Upper lobe of left lung (tissue), 4 donors: Measurements from ENCODE around the gene TCTN2.

ENCODE experiments used
- POLR2A ChIP-seq, 4 donors: fragments of 450-650 bp; IDR thresholded peaks; one replicate each; pipeline ENCODE4 v1.5.1; 2016 to 2017; ENCODE audit warnings: antibody characterized with exemption in 4 of 4, mild to moderate bottlenecking in 2 of 4
- TF ChIP-seq, protein P1 (sequence below), 6 experiments: fragments of 450-650 bp in 4 of 6; fragments of 200-600 bp in 2 of 6; sonication (generic) in 2 of 6; IDR thresholded peaks; one replicate each; pipeline ENCODE4 v1.5.1; 2016 to 2019; ENCODE audit warnings: antibody characterized with exemption in 6 of 6

DNA sequence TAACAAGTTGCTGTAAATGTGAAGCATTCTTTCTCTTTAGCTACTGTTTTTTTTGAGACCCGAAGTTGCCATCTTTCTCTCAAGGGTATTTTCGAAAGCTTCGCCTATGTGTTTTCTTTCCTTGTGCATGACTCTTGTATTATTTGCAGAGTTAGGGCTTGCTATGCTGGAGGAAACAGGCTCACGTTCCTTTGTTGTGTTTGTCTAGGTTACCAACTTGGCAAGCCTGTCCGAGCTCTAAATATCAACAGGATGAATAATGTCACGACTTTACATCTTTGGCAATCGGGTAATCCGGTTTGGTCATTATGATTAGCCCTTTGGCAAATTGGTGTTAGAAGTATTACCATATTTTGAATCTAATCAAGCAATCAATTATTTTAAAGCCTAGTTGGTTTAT, 25.3 kb downstream of the TCTN2 start:
- TF ChIP-seq, protein P1, sequence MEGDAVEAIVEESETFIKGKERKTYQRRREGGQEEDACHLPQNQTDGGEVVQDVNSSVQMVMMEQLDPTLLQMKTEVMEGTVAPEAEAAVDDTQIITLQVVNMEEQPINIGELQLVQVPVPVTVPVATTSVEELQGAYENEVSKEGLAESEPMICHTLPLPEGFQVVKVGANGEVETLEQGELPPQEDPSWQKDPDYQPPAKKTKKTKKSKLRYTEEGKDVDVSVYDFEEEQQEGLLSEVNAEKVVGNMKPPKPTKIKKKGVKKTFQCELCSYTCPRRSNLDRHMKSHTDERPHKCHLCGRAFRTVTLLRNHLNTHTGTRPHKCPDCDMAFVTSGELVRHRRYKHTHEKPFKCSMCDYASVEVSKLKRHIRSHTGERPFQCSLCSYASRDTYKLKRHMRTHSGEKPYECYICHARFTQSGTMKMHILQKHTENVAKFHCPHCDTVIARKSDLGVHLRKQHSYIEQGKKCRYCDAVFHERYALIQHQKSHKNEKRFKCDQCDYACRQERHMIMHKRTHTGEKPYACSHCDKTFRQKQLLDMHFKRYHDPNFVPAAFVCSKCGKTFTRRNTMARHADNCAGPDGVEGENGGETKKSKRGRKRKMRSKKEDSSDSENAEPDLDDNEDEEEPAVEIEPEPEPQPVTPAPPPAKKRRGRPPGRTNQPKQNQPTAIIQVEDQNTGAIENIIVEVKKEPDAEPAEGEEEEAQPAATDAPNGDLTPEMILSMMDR (IDR thresholded peaks at IDR 0.05) = no peak
- TF ChIP-seq POLR2A (IDR thresholded peaks at IDR 0.05) = no peak
